Left lung (tissue), 10 donors: ENCODE measurements around the gene PAXX. TPM values are rescaled to one million over a fixed set of nuclear protein-coding genes. Genes with fewer than 3 reads are reported as not detected.

Experiments used
- ATAC-seq: fragments of 200-7000 bp; cut with Tn5 transposase; one replicate; pipeline ENCODE4 v1.9.1; 2020; ENCODE audit warnings: moderate library complexity
- DNase-seq, 4 donors: peaks; one replicate each; pipeline ENCODE4 v3.0.0-alpha.2; 2013 to 2020
- H3K27ac ChIP-seq, 2 donors: fragments of 200-600 bp; sonication (generic) in 1 of 2; one replicate each; pipeline versions ENCODE4 v1.5.0 to v1.8.0; 2020 to 2021
- H3K27me3 ChIP-seq, 2 donors: fragments of 200-600 bp; sonication (generic) in 1 of 2; one replicate each; pipeline versions ENCODE4 v1.5.0 to v1.8.0; 2020 to 2021
- H3K36me3 ChIP-seq, 2 donors: fragments of 200-600 bp; sonication (generic) in 1 of 2; one replicate each; pipeline versions ENCODE4 v1.5.0 to v1.8.0; 2020 to 2021
- H3K4me1 ChIP-seq, 2 donors: fragments of 200-600 bp; one replicate each; pipeline ENCODE4 v1.8.0; 2021
- H3K4me3 ChIP-seq, 2 donors: fragments of 200-600 bp; sonication (generic) in 1 of 2; one replicate each; pipeline versions ENCODE4 v1.5.0 to v1.8.0; 2020 to 2021; ENCODE audit warnings: mild to moderate bottlenecking in 1 of 2
- H3K9me3 ChIP-seq, 2 donors: fragments of 200-600 bp; sonication (generic) in 1 of 2; one replicate each; pipeline versions ENCODE4 v1.5.0 to v1.8.0; 2020 to 2021
- CTCF ChIP-seq, 2 donors: fragments of 200-600 bp; sonication (generic) in 1 of 2; IDR thresholded peaks; one replicate each; pipeline versions ENCODE4 v1.5.0 to v1.8.0; 2021; ENCODE audit warnings: antibody characterized with exemption in 2 of 2
- intact Hi-C, 2 donors: fragments of 100-400 bp; cut with DNase I; formaldehyde crosslinking; loops; one replicate each; pipeline versions ENCODE4 v1.11.2 to v1.14.2; 2022
- polyA plus RNA-seq, 6 donors: library from polyadenylated mRNA; unstranded; fragments of 120-200 nt; gene quantifications; one replicate each; pipeline ENCODE4 v1.2.1, GENCODE V29; 2013; ENCODE audit not compliant: insufficient read length in 6 of 6
- total RNA-seq, 2 donors: library from RNA; stranded (reverse); fragmentation: NEBNext Ultra II Directional; extraction: Animal tissue kit (Norgen Biotek cat#: 25700); gene quantifications; one replicate each; pipeline ENCODE4 v1.2.1, GENCODE V29; 2021
- donor health status: DM: no; HTN: yes; CAD: no.
- donor health status: DM: no; HTN: no; CAD: no.

The PAXX gene
- total and polyA plus RNA-seq, 8 donors: 28.1 to 56.6 (median 34.2) TPM

- no peaks in the 10 kb centered on the region for H3K9me3 ChIP-seq
- no peaks in the 10 kb centered on the region for H3K27me3 ChIP-seq
- DNase-seq (no peak), ATAC-seq (peak; percentile 20)
- peak overlapping the region; percentile 94 to 98 for H3K4me3 ChIP-seq
- intact Hi-C loops: no loop called here
- no peak for TF ChIP-seq CTCF (IDR thresholded peaks at IDR 0.05)
- H3K4me1 ChIP-seq: peaks cover 9 to 40% of the 10 kb centered on the region in 2 donors
- H3K36me3 ChIP-seq: peaks cover 0 to 40% of the 10 kb centered on the region in 2 donors
- H3K27ac ChIP-seq: peak overlapping the region; percentile 83 to 90
Measured at GRCh38 chr9:136944212-136944518, 48.1 kb upstream of the PAXX start.

- Histone ChIP-seq H3K4me1 (peaks cover 13 to 44% of the 10 kb centered on the region in 2 donors), H3K4me3 (peak within 1 kb of the TSS; percentile 94 to 98), H3K9me3 (no peaks in the 10 kb centered on the region), H3K36me3 (peaks cover 0 to 34% of the 10 kb centered on the region in 2 donors), H3K27ac (peak within 1 kb of the TSS; percentile 83 to 90), H3K27me3 (no peaks in the 10 kb centered on the region)
- peak; percentile 97 to 100 for TF ChIP-seq CTCF (IDR thresholded peaks at IDR 0.05)
- ATAC-seq: peak; percentile 88
- intact Hi-C loops: no loop called here
- peak; percentile 92 to 100 (median 96) for DNase-seq
Measured at GRCh38 chr9:136944519-136945332, 47.5 kb upstream of the PAXX start, which contains the start of the genes C8G and FBXW5. TSS of gene C8G (plus strand) at chr9:136945243. CDS start at chr9:136945321, 78 bp downstream. TSS of gene FBXW5 (minus strand) at chr9:136944738. CDS start at chr9:136944083, 655 bp downstream.

- no peak for TF ChIP-seq CTCF (IDR thresholded peaks at IDR 0.05)
- Histone ChIP-seq H3K4me3 (no peak overlapping the region), H3K4me1 (peaks cover 13 to 51% of the 10 kb centered on the region in 2 donors), H3K36me3 (peaks cover 0 to 26% of the 10 kb centered on the region in 2 donors), H3K9me3 (no peaks in the 10 kb centered on the region), H3K27ac (no peak overlapping the region), H3K27me3 (no peaks in the 10 kb centered on the region)
- peak in 2 of 4 donors; percentile 36 to 79 for DNase-seq
- intact Hi-C loops: no loop called here
- ATAC-seq: no peak
Measured at GRCh38 chr9:136945333-136946227, 46.6 kb upstream of the PAXX start.

- DNase-seq: peak in 2 of 4 donors; percentile 33 to 79
- peaks cover 13 to 55% of the 10 kb centered on the region in 2 donors for H3K4me1 ChIP-seq
- H3K36me3 ChIP-seq: peaks cover 0 to 17% of the 10 kb centered on the region in 2 donors
- no peaks in the 10 kb centered on the region for H3K9me3 ChIP-seq
- no peak for TF ChIP-seq CTCF (IDR thresholded peaks at IDR 0.05)
- no peak for ATAC-seq
- intact Hi-C loops: no loop called here
- H3K4me3 ChIP-seq: no peak overlapping the region
- H3K27me3 ChIP-seq: no peaks in the 10 kb centered on the region
- no peak overlapping the region for H3K27ac ChIP-seq
Measured at GRCh38 chr9:136946228-136947027, 45.8 kb upstream of the PAXX start.
